TTC549 (cell line): ENCODE results near the gene OR10G4.
"Not testable (repeated sequence)": the region's sequence is repeated elsewhere in the genome, so short reads cannot be mapped to it uniquely, and the experiment has no call there.

ENCODE experiments used
- FAIRE-seq: peaks from 2 replicates; lab custom pipeline; 2012; peaks lifted over from hg19 to GRCh38; lab: Jason Lieb, UNC

OR10G4 gene, protein sequence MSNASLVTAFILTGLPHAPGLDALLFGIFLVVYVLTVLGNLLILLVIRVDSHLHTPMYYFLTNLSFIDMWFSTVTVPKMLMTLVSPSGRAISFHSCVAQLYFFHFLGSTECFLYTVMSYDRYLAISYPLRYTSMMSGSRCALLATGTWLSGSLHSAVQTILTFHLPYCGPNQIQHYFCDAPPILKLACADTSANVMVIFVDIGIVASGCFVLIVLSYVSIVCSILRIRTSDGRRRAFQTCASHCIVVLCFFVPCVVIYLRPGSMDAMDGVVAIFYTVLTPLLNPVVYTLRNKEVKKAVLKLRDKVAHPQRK

DNA sequence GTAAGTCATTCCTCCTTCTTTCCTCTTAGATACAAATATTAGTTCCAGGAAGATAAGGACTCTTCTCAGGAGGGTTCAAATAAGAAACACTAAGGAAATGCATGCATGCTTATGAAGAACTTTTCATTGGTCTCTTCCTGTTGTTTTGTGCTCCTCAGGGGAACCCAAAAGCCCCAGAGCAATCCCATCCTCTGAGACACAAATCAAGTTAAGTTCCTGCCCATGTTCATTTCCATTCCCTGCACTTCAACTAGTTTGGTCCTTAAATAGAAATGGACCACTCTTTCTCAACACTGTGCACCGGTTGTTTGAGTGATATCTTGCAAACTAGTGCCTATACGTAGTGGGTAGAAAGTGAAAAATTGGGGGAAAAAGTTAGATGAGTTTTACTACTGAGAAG, at the start of gene OR10G4:
Gene OR10G4 (plus strand): TSS at position 301 of the 400 bp plus-strand sequence. CDS start 2,578 bp downstream, outside the sequence.
- FAIRE-seq, result no peak

DNA sequence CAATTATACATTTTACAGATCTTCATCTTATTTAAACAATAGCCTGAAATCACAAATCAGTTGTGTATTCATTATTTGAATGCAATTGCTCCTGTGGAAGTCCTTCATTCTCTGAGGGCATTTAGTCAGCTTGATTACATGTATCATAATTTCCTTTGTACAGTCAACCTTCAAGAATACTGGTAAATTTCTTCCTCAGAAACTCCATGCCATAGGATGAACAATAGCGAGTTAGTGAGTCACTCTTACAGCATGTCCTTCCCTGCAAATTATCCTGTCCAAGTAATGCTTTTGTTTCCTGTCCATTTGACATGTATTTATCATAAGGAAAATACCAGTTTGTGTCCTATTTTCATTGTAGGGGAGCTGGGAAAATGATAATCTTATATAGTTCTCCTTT, 39.0 kb upstream of the OR10G4 start:
- FAIRE-seq, result no peak

DNA sequence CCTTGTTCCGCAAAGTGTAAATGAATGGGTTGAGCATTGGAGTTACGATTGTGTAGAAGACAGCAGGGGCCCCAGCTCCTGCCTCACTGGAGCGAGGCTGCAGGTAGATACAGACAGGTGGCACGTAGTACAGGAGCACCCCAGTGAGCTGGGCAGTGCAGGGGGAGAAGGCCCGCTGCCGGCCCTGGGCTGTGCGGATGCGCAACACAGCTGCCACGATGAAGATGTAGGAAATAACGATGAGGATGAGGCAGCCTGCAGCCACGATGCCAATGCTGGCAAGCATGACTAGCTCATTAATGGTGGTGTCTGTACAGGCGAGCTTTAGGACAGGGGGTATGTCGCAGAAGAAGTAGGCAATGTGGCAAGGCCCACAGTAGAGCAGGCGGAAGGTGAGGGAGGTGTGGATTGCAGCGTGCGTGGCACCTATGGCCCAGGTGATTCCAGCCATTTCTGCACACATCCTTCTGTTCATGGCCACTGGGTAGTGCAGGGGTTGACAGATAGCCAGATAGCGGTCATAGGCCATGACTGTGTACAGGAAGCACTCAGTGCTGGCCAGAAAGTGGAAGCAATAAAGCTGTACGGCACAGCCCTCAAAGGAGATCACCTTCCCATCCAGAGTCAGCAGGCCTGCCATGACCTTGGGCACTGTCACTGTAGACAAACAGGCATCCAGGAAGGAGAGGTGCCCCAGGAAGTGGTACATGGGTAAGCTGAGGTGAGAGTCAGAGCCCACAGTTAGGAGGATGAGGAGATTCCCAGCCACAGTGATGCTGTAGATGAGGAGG, 35.8 kb upstream of the OR10G4 start:
- FAIRE-seq, result no peak

DNA sequence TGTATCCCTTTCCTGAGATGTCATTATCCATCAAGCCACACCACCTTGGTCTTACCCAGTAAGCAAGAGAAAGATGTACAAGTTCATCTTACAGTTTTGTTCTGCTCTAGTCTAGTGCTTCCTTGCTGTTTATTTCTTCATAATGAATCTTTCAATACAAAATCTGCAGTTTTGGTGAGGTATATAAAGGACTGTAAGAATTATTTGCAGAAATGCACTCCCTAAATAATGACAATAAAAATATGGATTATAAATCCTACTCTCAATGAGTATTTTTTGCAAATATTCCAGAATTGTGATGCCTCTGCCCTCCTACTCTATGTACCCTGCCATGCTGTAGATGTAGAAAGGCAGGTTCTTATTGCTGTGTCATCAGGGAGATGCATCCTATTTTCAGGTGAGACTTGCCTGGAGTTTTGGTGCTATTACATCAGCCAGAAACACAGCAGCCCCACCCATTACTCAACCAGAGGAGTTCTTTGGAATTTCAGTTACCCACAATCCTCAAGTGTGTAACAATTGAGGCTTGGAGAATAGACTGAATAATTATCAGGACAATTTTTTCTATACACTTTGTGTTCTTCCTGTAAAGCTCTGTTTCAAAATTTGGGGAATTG, 35.0 kb upstream of the OR10G4 start, which contains the start of gene OR10S1:
Gene OR10S1 (minus strand): TSS at position 51 of the 617 bp plus-strand sequence. CDS start 117 bp downstream, outside the sequence.
- FAIRE-seq, result no peak

DNA sequence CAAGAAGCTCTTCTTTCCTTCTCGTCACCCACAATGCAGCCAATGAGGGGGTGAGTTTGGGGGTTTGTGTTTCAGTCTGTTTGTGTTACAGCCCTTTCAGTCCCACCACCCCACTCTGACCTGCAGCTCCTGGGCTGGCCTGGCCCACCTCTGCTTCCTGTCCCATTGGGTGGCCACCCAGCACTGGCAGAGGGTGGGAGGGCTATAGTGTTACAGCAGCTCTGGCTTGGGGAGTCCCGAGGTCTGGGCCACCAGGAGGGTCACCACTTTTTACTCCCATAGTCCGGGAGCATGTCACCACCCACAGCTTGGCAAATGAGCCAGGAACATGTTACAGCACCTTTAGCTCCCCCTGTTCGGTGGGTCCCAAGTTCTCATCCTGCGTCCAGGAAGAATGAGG, 33.5 kb upstream of the OR10G4 start:
- FAIRE-seq, result no peak

DNA sequence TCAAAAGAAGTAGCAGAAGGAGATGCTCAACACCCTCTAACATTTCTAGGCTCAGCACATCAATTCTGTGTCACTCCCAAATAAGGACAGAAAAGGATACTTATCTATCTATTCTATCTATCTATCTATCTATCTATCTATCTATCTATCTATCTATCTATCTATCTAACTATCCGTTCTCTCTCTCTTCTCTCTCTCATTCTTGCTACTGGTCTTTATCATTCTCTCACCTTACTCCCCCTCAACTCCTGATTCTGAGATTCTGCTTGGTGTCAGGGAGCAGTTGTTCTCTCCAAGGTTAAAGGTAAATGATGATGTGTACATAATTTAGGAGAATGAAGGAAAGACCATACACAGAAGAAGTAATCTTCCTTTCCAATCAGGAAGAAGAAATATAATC, 17.7 kb upstream of the OR10G4 start, which contains the start of gene OR10G6:
Gene OR10G6 (minus strand): TSS at position 43 of the 400 bp plus-strand sequence. CDS start 0 bp downstream, at position 43.
- FAIRE-seq, result no peak

DNA sequence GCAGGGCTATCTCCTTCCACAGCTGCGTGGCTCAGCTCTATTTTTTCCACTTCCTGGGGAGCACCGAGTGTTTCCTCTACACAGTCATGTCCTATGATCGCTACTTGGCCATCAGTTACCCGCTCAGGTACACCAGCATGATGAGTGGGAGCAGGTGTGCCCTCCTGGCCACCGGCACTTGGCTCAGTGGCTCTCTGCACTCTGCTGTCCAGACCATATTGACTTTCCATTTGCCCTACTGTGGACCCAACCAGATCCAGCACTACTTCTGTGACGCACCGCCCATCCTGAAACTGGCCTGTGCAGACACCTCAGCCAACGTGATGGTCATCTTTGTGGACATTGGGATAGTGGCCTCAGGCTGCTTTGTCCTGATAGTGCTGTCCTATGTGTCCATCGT, 3.0 kb downstream of the OR10G4 start:
- not testable (repeated sequence) for FAIRE-seq

DNA sequence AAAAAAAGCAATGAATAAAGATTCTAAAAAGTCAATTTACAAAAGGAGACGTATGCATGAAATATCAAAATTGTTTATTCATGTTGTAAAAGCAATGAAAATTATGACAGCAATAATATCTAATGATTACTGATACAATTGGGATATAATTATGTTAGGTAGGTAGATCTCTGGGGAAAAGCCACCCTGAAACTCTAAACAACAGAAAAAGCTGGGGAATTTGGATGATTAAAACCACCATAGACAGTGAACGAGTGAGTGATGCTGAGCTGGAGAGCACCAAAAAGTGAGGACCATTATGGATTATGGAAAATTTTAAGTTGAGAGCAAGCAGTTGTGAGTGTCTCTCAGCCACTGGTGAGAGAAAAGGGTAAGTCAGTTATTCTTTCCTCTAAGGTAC, 13.7 kb downstream of the OR10G4 start, which contains the start of gene OR10G8:
Gene OR10G8 (plus strand): TSS at position 301 of the 400 bp plus-strand sequence. CDS start 2,825 bp downstream, outside the sequence.
- FAIRE-seq, result no peak

DNA sequence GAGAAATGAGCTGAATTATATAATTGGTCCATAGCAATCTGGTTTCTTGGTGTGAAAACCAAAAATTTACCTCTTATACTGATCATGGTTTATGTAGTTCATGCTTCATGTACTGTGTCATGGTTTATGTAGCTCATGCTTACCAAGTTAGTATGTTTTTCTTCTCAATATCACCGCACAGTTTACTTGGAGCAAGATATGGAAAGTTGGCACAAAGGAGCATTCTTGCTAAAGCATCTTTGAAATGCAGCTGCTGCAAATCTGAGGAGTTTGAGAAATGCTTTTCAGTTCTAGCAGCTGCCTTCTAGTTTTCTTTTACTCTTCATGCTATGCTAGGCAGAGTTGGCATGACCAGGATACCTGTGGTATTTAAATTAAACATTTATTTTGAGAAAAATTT, 23.9 kb downstream of the OR10G4 start:
- FAIRE-seq, result no peak

DNA sequence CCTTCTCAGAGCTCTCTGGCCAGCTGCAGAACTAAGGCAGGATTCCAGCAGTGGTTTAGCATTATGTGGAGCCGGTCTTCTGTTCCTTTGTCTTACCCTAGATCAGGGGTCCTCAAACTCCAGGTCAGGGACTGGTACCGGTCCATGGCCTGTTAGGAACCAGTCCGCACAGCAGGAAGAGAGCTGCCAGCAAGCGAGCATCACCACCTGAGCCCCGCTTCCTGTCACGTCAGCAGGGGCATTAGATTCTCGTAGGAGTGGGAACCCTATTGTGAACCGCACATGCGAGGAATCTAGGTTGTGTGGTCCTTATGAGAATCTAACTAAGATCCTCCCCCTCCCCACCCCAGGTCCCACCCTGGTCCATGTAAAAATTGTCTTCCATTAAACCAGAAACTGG, 26.8 kb downstream of the OR10G4 start:
- no peak for FAIRE-seq

DNA sequence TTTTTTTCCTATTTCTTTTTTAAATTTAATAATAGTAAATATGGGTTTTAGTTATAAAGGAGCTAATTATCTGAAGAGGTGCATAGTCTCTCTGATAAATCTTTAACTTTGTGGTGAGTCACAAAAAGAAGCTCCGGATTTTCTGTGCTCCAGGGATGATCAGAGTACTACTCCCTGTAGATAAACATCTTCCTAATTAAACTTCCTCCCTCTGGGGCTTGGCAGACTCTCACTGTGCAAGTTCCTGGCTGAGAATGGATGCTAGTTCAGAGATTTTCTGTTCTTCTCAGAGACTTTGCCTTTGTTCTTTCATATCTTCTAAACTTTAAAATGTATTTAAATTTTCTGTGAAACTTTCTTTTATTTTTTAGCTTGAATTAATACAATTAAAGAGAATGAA, 28.5 kb downstream of the OR10G4 start, which contains the start of gene OR10G7:
Gene OR10G7 (minus strand): TSS at position 72 of the 400 bp plus-strand sequence. CDS start 2,324 bp downstream, outside the sequence.
- no peak for FAIRE-seq

DNA sequence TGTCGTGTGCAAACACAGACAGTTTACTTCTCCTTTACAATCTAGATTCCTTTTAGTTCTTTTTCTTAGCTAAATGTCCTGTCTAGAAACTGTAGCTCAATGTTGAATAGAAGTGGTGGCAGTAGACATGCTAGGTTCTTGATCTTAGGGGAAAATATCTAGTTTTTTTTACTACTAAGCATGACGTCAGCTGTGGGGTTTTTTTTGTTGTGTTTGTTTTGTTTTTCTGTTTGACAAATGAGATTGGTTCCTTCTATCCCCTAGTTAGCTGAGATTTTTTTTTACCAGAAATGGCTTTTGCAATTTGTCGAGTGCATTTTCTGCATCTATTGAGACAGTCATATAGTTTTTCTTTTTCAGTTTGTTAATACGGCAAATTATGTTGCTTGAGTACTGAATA, 30.6 kb downstream of the OR10G4 start:
- FAIRE-seq, result no peak

DNA sequence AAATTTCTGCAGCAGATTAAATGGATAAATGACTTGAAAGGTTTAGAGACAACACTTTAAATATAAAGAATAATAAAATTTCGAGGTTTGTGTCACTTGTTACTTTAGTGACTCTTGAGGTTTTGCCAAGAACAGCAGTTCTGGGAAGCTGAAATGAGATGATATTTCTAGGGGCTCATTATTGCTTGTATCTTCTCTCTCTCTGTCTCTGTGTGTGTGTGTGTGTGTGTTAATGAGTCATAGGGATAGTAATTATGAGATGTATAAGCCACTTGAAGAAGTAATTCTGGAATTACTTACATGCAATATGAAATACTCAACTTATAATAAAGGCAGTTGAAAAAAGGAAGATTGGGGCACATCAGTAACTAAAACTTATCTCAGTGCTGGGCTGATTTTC, 38.0 kb downstream of the OR10G4 start:
- FAIRE-seq, result no peak

DNA sequence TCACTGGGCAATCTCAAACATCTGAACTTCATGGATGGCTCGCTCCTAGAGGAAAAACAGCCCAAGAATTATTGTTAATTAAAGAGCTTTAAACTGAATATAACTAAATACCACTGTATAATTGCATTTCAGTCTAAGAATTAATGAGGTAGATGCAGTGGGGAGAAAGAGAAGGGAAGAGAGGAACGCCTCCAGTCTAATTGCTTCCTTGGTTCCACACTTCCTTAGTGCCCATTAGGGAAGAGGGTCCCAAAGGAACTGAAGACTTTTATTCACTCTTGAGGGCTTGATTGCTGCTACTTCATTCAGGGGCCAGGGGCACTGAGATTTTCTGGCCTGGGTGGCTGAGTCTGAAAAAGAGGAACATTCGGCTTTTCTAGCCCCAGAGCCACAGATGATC, 40.2 kb downstream of the OR10G4 start:
- FAIRE-seq, result no peak
